Measurements from ENCODE around the gene SMYD4.

- TF ChIP-seq CTCF (conservative IDR thresholded peaks at IDR 0.05) (no peak), EZH2 (IDR thresholded peaks at IDR 0.05; ENCODE audit: low read depth) (no peak)
Measured at GRCh38 chr17:1736348-1737281, 93.1 kb downstream of the SMYD4 start.

All from PC-9 (cell line).